D341Med (cell line): ENCODE data around the gene GALM.
"Not testable (repeated sequence)": the region's sequence is repeated elsewhere in the genome, so short reads cannot be mapped to it uniquely, and the experiment has no call there.

ENCODE experiments used
- DNase-seq: peaks from one replicate; pipeline ENCODE4 v3.0.0; 2012; ENCODE audit warnings: low spot score

The GALM gene

GRCh38 chr2:38665854-38666555 is at the start of gene GALM:
Gene GALM, plus strand, starts transcription at chr2:38666114. Its CDS starts 48 bp downstream, at chr2:38666162.
- peak; percentile 50 for DNase-seq

- DNase-seq = no peak
These were observed 48.6 kb upstream of the GALM start for GRCh38 chr2:38617301-38617700.

DNA sequence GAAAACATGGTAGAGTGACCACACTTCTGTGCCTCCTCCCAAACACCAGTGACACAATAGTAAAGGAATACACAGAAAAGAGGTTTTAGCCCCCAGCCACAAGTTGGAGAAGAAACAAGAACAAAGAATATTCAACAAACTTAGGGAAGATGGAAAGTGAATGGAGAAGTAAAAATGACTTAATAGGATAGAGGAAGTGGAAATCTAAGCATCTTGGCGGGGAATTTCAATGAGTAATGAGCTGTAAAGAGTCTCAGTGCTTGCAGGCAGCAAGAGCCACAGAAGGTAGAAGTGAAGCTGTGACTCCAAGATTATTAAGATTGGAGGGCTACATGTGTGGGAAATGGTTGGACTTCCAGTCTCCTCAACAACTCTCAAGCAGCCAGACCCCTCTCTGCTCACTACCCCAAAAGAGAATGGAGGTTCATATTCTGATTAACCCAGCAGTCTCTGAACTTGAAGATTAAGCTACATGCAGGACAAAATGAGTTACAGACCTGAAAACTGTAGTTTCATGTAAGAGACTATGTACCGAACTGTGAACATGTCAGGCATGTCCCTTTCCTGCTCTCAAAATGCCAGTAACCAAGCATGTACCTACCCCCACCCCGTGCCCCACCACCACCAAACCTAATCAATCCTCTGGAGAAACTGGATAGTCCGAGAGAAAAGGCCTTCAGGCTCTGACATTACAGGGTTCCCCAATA is 46.3 kb upstream of the GALM start:
- no peak for DNase-seq

DNA sequence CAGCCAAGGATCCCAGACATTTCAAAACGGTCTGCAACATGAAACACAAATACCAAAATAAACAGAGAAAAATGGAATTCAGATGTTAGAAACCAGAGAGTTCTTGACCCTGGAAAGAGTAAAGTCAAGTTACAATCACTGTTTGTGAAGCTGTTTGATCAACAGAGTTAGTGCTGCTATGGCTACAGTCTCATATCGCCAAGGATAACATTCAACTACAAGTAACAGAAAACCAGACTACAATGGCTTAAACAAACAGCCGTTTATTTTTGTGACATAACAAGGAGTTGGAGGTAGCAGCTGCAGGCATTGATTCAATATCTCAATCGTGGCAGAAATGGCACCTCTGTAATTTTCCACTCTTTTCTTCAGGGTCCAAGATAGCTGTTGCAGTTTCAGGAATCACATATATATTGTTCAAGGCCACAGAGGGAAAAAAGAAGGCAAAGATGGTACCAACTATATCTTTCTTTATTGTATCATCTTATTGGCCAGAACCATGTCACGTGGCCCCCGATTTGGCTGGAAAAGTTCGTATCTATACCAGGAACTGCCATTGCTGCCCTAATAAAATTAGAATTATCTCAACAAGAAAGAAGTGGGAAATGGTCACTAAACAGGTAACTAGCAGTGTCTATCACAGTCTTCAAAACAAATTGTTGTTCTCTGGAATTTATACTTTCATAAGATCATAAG is 45.5 kb upstream of the GALM start:
- no peak for DNase-seq

DNA sequence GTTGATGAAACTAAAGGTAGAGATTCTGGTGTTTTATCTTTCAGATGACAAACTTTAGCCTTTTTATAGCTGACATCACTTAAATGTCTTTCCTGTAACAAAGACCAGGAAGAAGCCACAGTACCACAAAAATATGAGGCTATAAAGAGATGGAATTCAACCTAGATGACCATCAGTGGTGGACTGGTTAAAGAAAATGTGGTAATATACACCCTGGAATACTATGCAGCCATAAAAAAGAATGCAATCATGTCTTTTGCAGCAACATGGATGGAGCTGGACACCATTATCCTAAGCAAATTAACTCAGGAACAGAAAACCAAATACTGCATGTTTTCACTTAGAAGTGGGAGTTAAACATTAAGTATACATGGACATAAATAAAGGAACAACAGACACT is 44.9 kb upstream of the GALM start:
- DNase-seq = no peak

- no peak for DNase-seq
These were observed 43.7 kb upstream of the GALM start for GRCh38 chr2:38622210-38622609.

GRCh38 chr2:38626326-38627035 is 39.4 kb upstream of the GALM start:
- no peak for DNase-seq

DNA sequence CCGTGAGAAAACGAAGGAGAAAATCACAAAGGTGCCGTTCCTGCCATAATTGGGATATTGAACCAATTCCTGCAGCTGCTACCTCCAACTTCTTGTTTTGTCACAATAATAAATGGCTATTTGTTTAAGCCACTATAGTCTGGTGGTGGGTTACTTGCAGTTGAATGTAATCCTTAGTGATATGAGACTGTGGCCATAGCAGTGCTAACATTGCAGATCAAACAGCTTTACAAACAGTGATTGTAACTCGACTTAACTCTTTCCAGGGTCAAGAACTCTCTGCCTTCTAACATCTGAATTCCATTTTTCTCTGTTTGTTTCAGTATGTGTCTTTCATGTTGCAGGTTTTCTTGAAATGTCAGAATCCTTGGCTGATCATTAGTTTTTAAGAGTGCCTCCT is 38.5 kb upstream of the GALM start:
- no peak for DNase-seq

DNA sequence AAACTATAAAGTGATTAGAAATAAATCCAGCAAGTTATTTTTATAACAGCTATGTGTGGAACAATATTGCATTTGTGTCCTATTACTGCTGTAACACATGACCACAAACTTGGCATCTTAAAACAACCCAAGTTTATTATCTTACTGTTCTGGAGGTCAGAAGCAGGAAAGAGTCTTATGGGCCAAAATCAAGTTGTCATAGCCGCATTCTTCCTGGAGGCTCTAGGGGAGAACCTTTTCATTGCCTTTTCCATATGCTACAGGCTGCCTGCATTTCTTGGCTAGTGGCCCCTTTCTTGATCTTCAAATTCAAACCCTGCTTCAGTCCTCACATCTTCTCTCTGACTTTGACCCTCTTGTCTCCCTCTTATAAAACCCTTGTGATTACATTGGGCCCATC is 36.2 kb upstream of the GALM start:
- DNase-seq = no peak

DNA sequence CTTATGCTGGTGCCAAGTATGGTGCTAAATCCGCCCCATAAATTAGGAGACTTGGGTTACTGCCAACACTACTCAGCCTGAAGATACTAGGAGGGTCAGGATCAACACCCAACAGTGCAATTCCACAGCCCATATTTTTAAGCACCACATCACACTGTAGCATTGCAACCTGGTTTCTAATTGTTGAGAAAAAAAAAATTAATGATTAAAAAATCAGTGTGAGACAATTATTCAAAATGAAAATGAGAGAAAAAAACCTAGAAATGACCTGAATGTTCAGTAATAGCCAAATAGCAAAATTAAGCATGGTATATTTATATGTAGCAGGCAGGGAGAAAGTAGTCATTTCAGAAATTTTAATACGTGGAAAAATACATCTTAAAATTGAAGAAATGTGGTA is 33.9 kb upstream of the GALM start:
- no peak for DNase-seq

DNA sequence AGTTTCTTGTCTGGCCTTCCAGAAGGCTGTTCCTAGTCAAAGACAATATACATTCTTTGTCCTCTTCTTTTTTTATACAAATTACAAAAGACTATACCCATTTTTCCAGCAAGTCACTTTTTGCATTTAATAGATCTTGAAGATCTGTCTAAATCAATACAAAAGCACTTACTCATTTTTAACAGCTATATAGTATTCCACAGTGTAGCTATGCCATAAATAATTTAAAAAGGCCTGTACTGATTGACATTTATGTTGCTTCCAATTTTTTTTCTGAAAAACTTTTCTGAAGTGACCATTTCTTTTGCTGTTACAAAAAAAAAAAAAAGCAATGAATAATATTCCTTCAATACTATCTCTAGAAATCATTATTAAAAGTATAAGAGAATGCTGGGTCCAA is 32.9 kb upstream of the GALM start:
- no peak for DNase-seq

- DNase-seq = no peak
These were observed 32.0 kb upstream of the GALM start for GRCh38 chr2:38633895-38634294.

GRCh38 chr2:38634684-38635083 is 31.2 kb upstream of the GALM start:
- no peak for DNase-seq

GRCh38 chr2:38635139-38635538 is 30.8 kb upstream of the GALM start:
- DNase-seq = no peak

GRCh38 chr2:38636069-38636468 is 29.8 kb upstream of the GALM start:
- no peak for DNase-seq

DNA sequence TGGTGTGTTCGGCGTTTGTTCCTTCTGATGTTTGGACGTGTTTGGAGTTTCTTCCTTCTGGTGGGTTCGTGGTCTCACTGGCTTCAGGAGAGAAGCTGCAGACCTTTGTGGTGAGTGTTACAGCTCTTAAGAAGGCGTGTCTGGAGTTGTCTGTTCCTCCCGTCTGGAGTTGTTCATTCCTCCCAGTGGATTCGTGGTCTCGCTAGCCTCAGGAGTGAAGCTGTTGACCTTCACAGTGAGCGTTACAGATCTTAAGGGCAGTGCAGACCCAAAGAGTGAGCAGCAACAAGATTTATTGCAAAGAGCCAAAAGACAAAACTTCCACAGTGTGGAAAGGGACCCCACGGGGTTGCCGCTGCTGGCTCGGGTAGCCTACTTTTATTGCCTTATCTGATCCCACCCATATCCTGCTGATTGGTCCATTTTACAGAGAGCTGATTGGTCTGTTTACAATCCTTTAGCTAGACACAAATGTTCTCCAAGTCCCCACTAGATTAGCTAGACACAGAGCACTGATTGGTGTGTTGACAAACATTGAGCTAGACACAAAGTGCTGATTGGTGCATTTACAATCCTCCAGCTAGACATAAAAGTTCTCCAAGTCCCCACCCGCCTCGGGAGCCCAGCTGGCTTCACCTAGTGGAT is 23.4 kb upstream of the GALM start:
- DNase-seq = not testable (repeated sequence)

DNA sequence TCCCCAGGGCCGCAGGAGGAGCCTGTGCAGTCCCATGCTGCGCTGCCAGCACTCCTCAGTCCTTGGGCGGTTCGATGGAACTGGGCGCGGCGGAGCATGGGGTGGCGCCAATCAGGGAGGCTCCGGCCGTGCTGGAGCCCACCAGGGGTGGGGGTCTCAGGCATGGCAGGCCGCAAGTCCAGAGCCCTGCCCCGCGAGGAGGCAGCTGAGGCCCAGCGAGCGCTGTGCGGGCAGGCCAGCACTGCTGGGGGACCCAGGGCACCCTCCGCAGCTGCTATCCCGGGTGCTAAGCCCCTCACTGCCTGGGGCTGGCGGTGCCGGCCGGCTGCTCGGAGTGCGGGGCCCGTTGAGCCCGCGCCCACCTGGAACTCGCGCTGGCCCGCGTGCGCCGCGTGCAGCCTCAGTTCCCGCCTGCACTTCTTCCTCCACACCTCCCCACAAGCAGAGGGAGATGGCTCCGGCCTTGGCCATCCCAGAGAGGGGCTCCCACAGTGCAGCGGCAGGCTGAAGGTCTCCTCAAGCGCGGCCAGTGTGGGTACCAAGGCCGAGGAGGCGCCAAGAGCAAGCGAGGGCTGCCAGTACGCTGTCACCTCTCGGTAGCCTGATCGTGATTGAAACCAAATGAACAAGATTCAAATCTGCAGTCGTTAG is 22.8 kb upstream of the GALM start:
- no peak for DNase-seq

DNA sequence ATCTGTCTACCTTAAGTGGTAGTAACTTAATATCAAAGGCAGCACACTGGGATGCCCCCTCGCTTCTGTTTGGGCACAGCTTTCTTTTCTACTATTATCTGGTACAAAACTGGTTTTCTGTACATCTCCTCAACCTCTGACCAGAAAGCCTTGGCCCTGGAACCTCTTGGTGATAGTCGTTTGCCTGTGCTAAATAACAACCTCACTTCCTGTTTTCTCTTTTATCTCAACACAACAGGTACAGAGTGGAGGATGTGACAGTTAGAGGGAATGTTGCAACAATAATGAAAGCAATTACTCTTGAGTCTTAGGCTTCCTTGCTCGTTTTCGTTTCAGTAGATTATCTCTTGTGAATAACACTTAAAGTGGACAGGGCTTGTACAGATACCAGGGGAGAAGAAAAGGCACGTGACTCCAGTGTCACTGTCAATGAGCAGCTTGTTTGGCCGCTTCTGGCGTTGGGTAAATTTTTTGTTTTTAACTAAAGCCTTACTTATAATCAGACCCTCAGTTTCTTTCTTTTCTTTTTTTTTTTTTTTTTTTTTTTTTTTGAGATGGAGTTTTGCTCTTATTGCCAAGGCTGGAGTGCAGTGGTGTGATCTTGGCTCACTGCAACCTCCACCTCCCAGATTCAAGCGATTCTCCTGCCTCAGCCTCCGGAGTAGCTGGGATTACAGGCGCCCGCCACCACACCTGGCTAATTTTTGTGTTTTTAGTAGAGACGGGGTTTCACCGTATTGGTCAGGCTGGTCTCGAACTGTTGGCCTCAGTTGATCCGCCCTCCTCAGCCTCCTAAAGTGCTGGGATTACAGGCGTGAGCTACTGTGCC is 22.0 kb upstream of the GALM start:
- DNase-seq = not testable (repeated sequence)

DNA sequence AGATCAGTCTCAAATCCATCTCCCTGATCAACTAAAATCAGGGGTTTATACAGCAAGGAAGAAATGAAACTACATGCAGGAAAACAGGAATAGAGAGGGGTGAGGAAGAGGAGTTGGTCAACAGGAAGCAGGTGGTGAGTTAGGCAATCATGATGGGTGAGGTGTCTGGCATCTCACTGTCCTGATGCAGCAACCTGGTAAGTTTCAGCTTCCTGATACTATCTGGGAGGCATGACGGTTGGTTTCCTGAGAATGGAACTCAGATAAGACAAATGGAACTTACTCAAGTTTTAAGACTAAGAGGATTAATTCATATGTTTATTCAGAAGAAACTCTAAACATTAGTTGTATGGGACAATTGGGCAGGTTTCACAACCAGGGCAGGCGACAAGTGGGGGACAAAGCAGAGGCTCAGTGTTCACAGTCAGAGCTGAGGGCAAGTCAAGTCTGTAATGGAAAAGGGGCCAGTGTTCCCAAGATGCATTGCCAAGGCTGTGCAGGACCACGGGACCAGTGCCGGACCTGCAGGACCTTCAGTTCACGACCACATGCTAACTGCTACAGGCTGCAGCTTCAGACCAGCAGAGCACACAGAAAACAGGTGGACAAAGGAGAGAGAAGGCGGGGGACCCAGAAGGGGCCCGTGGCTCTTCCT is 17.7 kb upstream of the GALM start:
- no peak for DNase-seq

DNA sequence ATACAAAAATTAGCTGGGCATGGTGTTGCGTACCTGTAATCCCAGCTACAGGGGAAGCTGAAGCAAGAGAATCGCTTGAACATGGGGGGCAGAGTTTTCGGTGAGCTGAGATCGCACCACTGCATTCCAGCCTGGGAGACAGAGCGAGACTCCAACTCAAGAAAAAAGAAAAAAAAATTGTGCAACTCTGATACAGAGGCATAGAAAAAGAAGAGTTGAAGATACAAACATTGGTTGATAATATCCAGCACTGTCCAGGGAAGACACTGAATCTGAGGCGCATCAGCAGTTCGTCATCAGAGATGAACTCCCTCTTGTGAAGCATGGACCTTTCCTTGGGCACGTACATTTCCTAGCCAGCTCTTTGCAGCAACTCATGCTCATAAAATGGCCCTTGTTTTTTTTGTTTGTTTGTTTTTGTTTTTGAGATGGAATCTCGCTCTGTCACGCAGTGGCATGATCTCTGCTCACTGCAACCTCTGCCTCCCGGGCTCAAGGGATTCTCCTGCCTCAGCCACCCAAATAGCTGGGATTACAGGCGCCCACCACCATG is 16.7 kb upstream of the GALM start:
- no peak for DNase-seq
